ENCODE measurements around the gene PLXDC1. TPM values are rescaled to one million over a fixed set of nuclear protein-coding genes. Genes with fewer than 3 reads are reported as not detected.

Gene PLXDC1
- total and polyA plus RNA-seq, 2 of the 13 experiments (the other 11 are each of a cell fraction or from before 2014, with no cell fraction given), result not detected

- DNase-seq (ENCODE audit: low spot score) (peak; percentile 80), FAIRE-seq (peak; percentile 90), ATAC-seq (peak; percentile 89)
- no peaks in the 10 kb centered on the region for H3K27me3 ChIP-seq (ENCODE audit: control insufficient read depth in 1 of 2, insufficient read depth in 2 of 2, low read length in 2 of 2)
- BruUV-seq (replicated peaks), result no TSS peak
- intact Hi-C loops (cut with micrococcal nuclease; ENCODE audit: unreplicated experiment) (loop anchor here (5.0 kb wide), 1 partner anchor 48 kb away; no protein-coding TSS in a partner anchor), in situ Hi-C loops (cut with HindIII; ENCODE audit: extremely low pct_ligation_motif_present, low pct_unique_long_range_greater_than_20kb) (no loop called here)
- ChIA-PET CTCF (ENCODE audit: low intra/inter-chr PET ratio, low total read pairs) (interaction anchor here (0.9 to 1.7 kb wide), 3 partner anchors 42 to 50 kb away, joined by 3 to 6 read pairs (median 3); no protein-coding TSS in a partner anchor), POLR2A (no interaction called here)
- no peaks in the 10 kb centered on the region for H3K9me3 ChIP-seq (ENCODE audit: low read length)
- H4K20me1 ChIP-seq (ENCODE audit: insufficient read depth, low read length), result no peaks in the 10 kb centered on the region
- H3K9ac ChIP-seq (ENCODE audit: insufficient read depth, low read depth, low read length), result no peak overlapping the region
- H3K79me2 ChIP-seq (ENCODE audit: insufficient read depth, low read length), result no peaks in the 10 kb centered on the region
- peaks cover 40% of the 10 kb centered on the region for H3K4me1 ChIP-seq (ENCODE audit: insufficient read depth, low read length)
- no peak overlapping the region for H3K27ac ChIP-seq (ENCODE audit: extremely low read length, insufficient read depth, low read length)
- peak overlapping the region in 1 of 3 experiments; percentile 34; a peak in 1 of 6 replicates for H3K4me3 ChIP-seq (replicated peaks in 1 of 3; ENCODE audit: insufficient read depth in 1 of 3, low read depth in 2 of 3, low read length in 3 of 3)
- H2AFZ ChIP-seq (ENCODE audit: low read length), result no peak overlapping the region
- H3K36me3 ChIP-seq (replicated peaks in 1 of 2; ENCODE audit: control insufficient read depth in 1 of 2, insufficient read depth in 2 of 2, low read length in 2 of 2), result no peaks in the 10 kb centered on the region
- peak overlapping the region; percentile 48; the same call in 1 of the 2 replicates for H3K4me2 ChIP-seq (ENCODE audit: low read depth, low read length)
- WGBS (ENCODE audit: low lambda C conversion rate), result 31% methylated on average over 18 of the region's 20 CpGs
- 0 out of 2 replicates have a peak, but pooled peaks have one; percentile 28 for TF ChIP-seq ZFP91 (CRISPR knock-in tag; IDR thresholded peaks at IDR 0.05; ENCODE audit: borderline replicate concordance)
- peak; percentile 52 to 56; a peak in 1 of 4 replicates for TF ChIP-seq HMGXB4 (CRISPR knock-in tag; IDR thresholded peaks at IDR 0.05; ENCODE audit: borderline replicate concordance in 1 of 2, low read depth in 1 of 2)
- peak; percentile 51; the same call in 1 of the 2 replicates for TF ChIP-seq ZFX (CRISPR knock-in tag; IDR thresholded peaks at IDR 0.05; ENCODE audit: low read depth)
- TF ChIP-seq IRF2 (CRISPR knock-in tag; IDR thresholded peaks at IDR 0.05), result 0 out of 2 replicates have a peak, but pooled peaks have one; percentile 34
- TF ChIP-seq, protein P1, sequence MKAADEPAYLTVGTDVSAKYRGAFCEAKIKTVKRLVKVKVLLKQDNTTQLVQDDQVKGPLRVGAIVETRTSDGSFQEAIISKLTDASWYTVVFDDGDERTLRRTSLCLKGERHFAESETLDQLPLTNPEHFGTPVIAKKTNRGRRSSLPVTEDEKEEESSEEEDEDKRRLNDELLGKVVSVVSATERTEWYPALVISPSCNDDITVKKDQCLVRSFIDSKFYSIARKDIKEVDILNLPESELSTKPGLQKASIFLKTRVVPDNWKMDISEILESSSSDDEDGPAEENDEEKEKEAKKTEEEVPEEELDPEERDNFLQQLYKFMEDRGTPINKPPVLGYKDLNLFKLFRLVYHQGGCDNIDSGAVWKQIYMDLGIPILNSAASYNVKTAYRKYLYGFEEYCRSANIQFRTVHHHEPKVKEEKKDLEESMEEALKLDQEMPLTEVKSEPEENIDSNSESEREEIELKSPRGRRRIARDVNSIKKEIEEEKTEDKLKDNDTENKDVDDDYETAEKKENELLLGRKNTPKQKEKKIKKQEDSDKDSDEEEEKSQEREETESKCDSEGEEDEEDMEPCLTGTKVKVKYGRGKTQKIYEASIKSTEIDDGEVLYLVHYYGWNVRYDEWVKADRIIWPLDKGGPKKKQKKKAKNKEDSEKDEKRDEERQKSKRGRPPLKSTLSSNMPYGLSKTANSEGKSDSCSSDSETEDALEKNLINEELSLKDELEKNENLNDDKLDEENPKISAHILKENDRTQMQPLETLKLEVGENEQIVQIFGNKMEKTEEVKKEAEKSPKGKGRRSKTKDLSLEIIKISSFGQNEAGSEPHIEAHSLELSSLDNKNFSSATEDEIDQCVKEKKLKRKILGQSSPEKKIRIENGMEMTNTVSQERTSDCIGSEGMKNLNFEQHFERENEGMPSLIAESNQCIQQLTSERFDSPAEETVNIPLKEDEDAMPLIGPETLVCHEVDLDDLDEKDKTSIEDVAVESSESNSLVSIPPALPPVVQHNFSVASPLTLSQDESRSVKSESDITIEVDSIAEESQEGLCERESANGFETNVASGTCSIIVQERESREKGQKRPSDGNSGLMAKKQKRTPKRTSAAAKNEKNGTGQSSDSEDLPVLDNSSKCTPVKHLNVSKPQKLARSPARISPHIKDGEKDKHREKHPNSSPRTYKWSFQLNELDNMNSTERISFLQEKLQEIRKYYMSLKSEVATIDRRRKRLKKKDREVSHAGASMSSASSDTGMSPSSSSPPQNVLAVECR (CRISPR knock-in tag; IDR thresholded peaks at IDR 0.05; ENCODE audit: borderline replicate concordance), result peak; percentile 34; the same call in 1 of the 2 replicates
- TF ChIP-seq SAP130 (CRISPR knock-in tag; IDR thresholded peaks at IDR 0.05; ENCODE audit: low read depth), result peak; percentile 64
- TF ChIP-seq, protein P2, sequence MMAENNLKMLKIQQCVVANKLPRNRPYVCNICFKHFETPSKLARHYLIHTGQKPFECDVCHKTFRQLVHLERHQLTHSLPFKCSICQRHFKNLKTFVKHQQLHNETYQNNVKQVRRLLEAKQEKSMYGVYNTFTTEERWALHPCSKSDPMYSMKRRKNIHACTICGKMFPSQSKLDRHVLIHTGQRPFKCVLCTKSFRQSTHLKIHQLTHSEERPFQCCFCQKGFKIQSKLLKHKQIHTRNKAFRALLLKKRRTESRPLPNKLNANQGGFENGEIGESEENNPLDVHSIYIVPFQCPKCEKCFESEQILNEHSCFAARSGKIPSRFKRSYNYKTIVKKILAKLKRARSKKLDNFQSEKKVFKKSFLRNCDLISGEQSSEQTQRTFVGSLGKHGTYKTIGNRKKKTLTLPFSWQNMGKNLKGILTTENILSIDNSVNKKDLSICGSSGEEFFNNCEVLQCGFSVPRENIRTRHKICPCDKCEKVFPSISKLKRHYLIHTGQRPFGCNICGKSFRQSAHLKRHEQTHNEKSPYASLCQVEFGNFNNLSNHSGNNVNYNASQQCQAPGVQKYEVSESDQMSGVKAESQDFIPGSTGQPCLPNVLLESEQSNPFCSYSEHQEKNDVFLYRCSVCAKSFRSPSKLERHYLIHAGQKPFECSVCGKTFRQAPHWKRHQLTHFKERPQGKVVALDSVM (CRISPR knock-in tag; IDR thresholded peaks at IDR 0.05), result 0 out of 2 replicates have a peak, but pooled peaks have one; percentile 33
- TF ChIP-seq XRCC5 (optimal IDR thresholded peaks at IDR 0.05; ENCODE audit: low read length), result peak; percentile 97
- peak; percentile 62 for TF ChIP-seq CREB1 (IDR thresholded peaks at IDR 0.05)
- TF ChIP-seq CREB1 (CRISPR knock-in tag; IDR thresholded peaks at IDR 0.05), result no peak
- TF ChIP-seq GATAD1 (CRISPR knock-in tag; IDR thresholded peaks at IDR 0.05), result peak; percentile 33; the same call in 1 of the 2 replicates
- TF ChIP-seq ZNF850 (CRISPR knock-in tag; conservative IDR thresholded peaks at IDR 0.05), result no peak
Measured at GRCh38 chr17:39194089-39194984, 42.9 kb upstream of the PLXDC1 start.
